22Rv1 (cell line): ENCODE results near the gene UHRF1.

ENCODE experiments used
- CTCF ChIP-seq: fragments of 450-650 bp; IDR thresholded peaks from 2 replicates; pipeline ENCODE4 v1.5.1; 2017; ENCODE audit warnings: mild to moderate bottlenecking
- ZFX ChIP-seq: fragments of 450-650 bp; IDR thresholded peaks from 2 replicates; pipeline ENCODE4 v1.6.1; 2017; ENCODE audit warnings: antibody characterized with exemption, borderline replicate concordance

- TF ChIP-seq CTCF (no peak), ZFX (no peak)
These were observed 30.8 kb upstream of the UHRF1 start for GRCh38 chr19:4878491-4878968.
